DND-41 (cell line): ENCODE data around the gene EBF4.
A peak's percentile ranks its signal among the peaks of the same experiment; 100 is the strongest.

Experiments
- ATAC-seq: fragments of 200-7000 bp; cut with Tn5 transposase; 3 replicates; pipeline ENCODE4 v1.9.1; 2021; ENCODE audit warnings: low read depth; ENCODE audit not compliant: insufficient read depth
- DNase-seq: peaks from one replicate; pipeline ENCODE4 v3.0.0-alpha.2; 2020
- H2AFZ ChIP-seq: 2 replicates; pipeline ENCODE4 v1.6.0; 2012; ENCODE audit warnings: low read depth, low read length
- H3K27ac ChIP-seq: 2 replicates; pipeline ENCODE4 v1.5.1; 2012; ENCODE audit warnings: low read length, inconsistent platforms
- H3K27me3 ChIP-seq: fragments of 200-600 bp; sonication (generic); 2 replicates; pipeline ENCODE4 v1.6.0; 2012; ENCODE audit warnings: low read length, mild to moderate bottlenecking, inconsistent platforms; ENCODE audit not compliant: insufficient read depth, poor library complexity
- H3K36me3 ChIP-seq: 2 replicates; pipeline ENCODE4 v1.5.1; 2012; ENCODE audit warnings: low read length, inconsistent platforms; ENCODE audit not compliant: insufficient read depth
- H3K4me1 ChIP-seq: 2 replicates; pipeline ENCODE4 v1.5.1; 2012; ENCODE audit warnings: mild to moderate bottlenecking, low read length; ENCODE audit not compliant: insufficient read depth
- H3K4me2 ChIP-seq: 2 replicates; pipeline ENCODE4 v1.6.0; 2012; ENCODE audit warnings: mild to moderate bottlenecking, moderate library complexity, low read length, inconsistent platforms; ENCODE audit not compliant: insufficient read depth
- H3K4me3 ChIP-seq, 2 experiments: fragments of 200-600 bp in 1 of 2; shearing (Covaris generic) in 1 of 2; 2 replicates each; pipeline ENCODE4 v1.5.1; 2012 to 2016; ENCODE audit warnings: inconsistent platforms in 2 of 2, low read length in 2 of 2, mild to moderate bottlenecking in 2 of 2, low read depth in 1 of 2, moderate library complexity in 1 of 2
- H3K79me2 ChIP-seq: 2 replicates; pipeline ENCODE4 v1.6.0; 2012; ENCODE audit warnings: low read length, inconsistent platforms; ENCODE audit not compliant: insufficient read depth
- H3K9ac ChIP-seq: 2 replicates; pipeline ENCODE4 v1.6.0; 2012; ENCODE audit warnings: low read depth, mild to moderate bottlenecking, inconsistent platforms, low read length, moderate library complexity
- H3K9me3 ChIP-seq: 2 replicates; pipeline ENCODE4 v1.5.1; 2012; ENCODE audit warnings: low read length, moderate library complexity, mild to moderate bottlenecking, inconsistent platforms; ENCODE audit not compliant: insufficient read depth, severe bottlenecking
- H4K20me1 ChIP-seq: 2 replicates; pipeline ENCODE4 v1.6.0; 2012; ENCODE audit warnings: low read length; ENCODE audit not compliant: insufficient read depth
- CTCF ChIP-seq: IDR thresholded peaks from 2 replicates; pipeline ENCODE4 v1.5.1; 2012; ENCODE audit warnings: borderline replicate concordance, low read length, moderate library complexity, mild to moderate bottlenecking; ENCODE audit not compliant: poor library complexity, severe bottlenecking; ENCODE audit errors: extremely low read depth
- EZH2 ChIP-seq: IDR thresholded peaks from 3 replicates; pipeline ENCODE4 v1.6.1; 2012; ENCODE audit warnings: borderline replicate concordance, low read depth, mild to moderate bottlenecking, moderate library complexity, low read length, inconsistent platforms; ENCODE audit not compliant: severe bottlenecking

EBF4 gene

GRCh38 chr20:2780948-2781347, 88.4 kb downstream of the EBF4 start:
- no peak overlapping the region for H3K4me3 ChIP-seq
- no peak for TF ChIP-seq EZH2
- TF ChIP-seq CTCF: peak; percentile 4
- no peak overlapping the region for H3K4me2 ChIP-seq
- peaks cover 10% of the 10 kb centered on the region for H3K27me3 ChIP-seq
- H3K27ac ChIP-seq: no peak overlapping the region
- H2AFZ ChIP-seq: no peak overlapping the region
- H3K36me3 ChIP-seq: no peaks in the 10 kb centered on the region
- no peaks in the 10 kb centered on the region for H4K20me1 ChIP-seq
- no peaks in the 10 kb centered on the region for H3K4me1 ChIP-seq
- no peaks in the 10 kb centered on the region for H3K9me3 ChIP-seq
- H3K79me2 ChIP-seq: no peaks in the 10 kb centered on the region
- H3K9ac ChIP-seq: no peak overlapping the region
- ATAC-seq: no peak
- no peak for DNase-seq

DNA sequence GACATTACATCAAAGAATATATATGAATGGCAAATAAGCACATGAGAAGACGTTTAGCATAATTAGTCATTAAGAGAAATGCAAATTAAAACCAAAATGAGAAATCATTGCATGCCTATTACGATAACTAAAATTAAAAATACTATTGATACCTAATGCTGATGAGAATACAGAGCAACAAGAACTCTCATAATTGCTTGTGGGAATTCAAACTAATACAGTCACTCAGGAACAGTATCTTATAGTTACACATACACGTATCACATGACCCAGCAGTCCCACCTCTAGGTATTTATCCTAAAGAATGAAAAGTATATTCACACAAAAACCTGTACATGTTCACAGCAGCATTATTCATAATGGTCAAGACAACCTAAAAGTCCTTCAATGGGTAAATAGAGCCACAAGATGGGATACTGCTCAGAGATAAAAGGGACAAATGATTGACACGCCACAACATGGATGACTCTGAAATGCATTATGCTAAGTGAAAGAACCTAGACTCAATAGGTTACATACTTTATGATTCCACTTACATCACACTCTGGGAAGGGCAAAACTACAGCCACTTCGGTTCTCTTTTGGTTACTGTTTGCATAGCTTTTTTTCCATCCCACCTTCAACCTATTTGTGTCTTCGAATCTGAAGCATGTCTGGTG, 91.5 kb downstream of the EBF4 start:
- H3K4me1 ChIP-seq: no peaks in the 10 kb centered on the region
- H3K36me3 ChIP-seq: no peaks in the 10 kb centered on the region
- peaks cover 9% of the 10 kb centered on the region for H3K27me3 ChIP-seq
- no peaks in the 10 kb centered on the region for H3K9me3 ChIP-seq
- no peak overlapping the region for H3K9ac ChIP-seq
- H3K79me2 ChIP-seq: no peaks in the 10 kb centered on the region
- TF ChIP-seq EZH2 (no peak), CTCF (no peak)
- ATAC-seq: no peak
- no peak overlapping the region for H2AFZ ChIP-seq
- no peak overlapping the region for H3K27ac ChIP-seq
- no peak overlapping the region for H3K4me3 ChIP-seq
- H4K20me1 ChIP-seq: no peaks in the 10 kb centered on the region
- H3K4me2 ChIP-seq: no peak overlapping the region
- DNase-seq: no peak

DNA sequence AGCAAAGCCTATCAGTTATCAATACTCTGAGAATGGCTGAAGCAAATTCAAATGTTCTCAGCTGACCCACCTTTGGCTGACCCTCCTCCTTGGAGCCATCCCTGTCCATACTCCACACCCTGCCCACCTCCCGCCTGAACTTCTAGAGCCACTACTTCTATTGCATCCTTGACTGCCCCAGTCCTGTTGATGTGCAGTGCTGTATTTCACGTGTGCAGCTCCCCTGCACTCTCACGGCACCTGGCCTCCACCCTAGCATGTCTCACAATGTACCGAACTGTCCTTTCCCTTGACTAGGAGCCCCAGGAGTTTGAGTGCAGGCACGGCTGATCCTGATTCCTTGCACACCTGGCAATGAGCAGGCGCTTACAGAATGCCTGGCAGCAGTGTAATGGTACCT, 100.9 kb downstream of the EBF4 start:
- no peak overlapping the region for H3K4me3 ChIP-seq
- H4K20me1 ChIP-seq: peaks cover 11% of the 10 kb centered on the region
- no peak overlapping the region for H3K4me2 ChIP-seq
- DNase-seq (no peak), ATAC-seq (no peak)
- no peak overlapping the region for H2AFZ ChIP-seq
- no peak overlapping the region for H3K27ac ChIP-seq
- H3K27me3 ChIP-seq: peaks cover 16% of the 10 kb centered on the region
- H3K9me3 ChIP-seq: no peaks in the 10 kb centered on the region
- no peaks in the 10 kb centered on the region for H3K36me3 ChIP-seq
- no peaks in the 10 kb centered on the region for H3K79me2 ChIP-seq
- TF ChIP-seq EZH2 (no peak), CTCF (no peak)
- no peaks in the 10 kb centered on the region for H3K4me1 ChIP-seq
- no peak overlapping the region for H3K9ac ChIP-seq
